NCI-H2227 treated with DMSO at 0.1 percent for 48 hours (cell line): ENCODE data around the gene EMD.
"Not testable (repeated sequence)": the region's sequence is repeated elsewhere in the genome, so short reads cannot be mapped to it uniquely, and the experiment has no call there.

Experiments
- DNase-seq: peaks from one replicate; lab custom pipeline; 2025; lab: John Stamatoyannopoulos, UW

Gene EMD

GRCh38 chrX:154371017-154371788, 7.9 kb upstream of the EMD start:
- DNase-seq, result peak; percentile 89

- no peak for DNase-seq
Observed at GRCh38 chrX:154371789-154372300, 7.2 kb upstream of the EMD start.

GRCh38 chrX:154372612-154373022, 6.5 kb upstream of the EMD start:
- no peak for DNase-seq

GRCh38 chrX:154373340-154374306, 5.5 kb upstream of the EMD start:
- DNase-seq, result peak; percentile 45

- no peak for DNase-seq
Observed at GRCh38 chrX:154374313-154375155, 4.6 kb upstream of the EMD start, which contains the start of gene FLNA. TSS of gene FLNA (minus strand) at chrX:154374634. CDS start at chrX:154371245, 3,389 bp downstream.

GRCh38 chrX:154375156-154375504, 4.0 kb upstream of the EMD start:
- DNase-seq, result peak; percentile 4

- no peak for DNase-seq
Observed at GRCh38 chrX:154376774-154377173, 2.3 kb upstream of the EMD start.

GRCh38 chrX:154378059-154378798, 866 bp upstream of the EMD start:
- DNase-seq, result no peak

GRCh38 chrX:154379569-154379951, 465 bp downstream of the EMD start:
- no peak for DNase-seq

GRCh38 chrX:154380153-154380552, 1.1 kb downstream of the EMD start:
- no peak for DNase-seq

GRCh38 chrX:154380787-154381186, 1.7 kb downstream of the EMD start:
- DNase-seq, result no peak

GRCh38 chrX:154381271-154381670, 2.2 kb downstream of the EMD start:
- DNase-seq, result no peak

GRCh38 chrX:154382483-154383069, 3.5 kb downstream of the EMD start:
- no peak for DNase-seq

- DNase-seq, result no peak
Observed at GRCh38 chrX:154383359-154384283, 4.5 kb downstream of the EMD start.

- no peak for DNase-seq
Observed at GRCh38 chrX:154384284-154384892, 5.3 kb downstream of the EMD start.

GRCh38 chrX:154388094-154388493, 9.0 kb downstream of the EMD start:
- DNase-seq, result not testable (repeated sequence)

GRCh38 chrX:154388649-154389048, 9.6 kb downstream of the EMD start:
- DNase-seq, result not testable (repeated sequence)

- DNase-seq, result not testable (repeated sequence)
Observed at GRCh38 chrX:154389812-154390747, 11.0 kb downstream of the EMD start.
